ENCODE measurements around the gene CST8. TPM values are rescaled to one million over a fixed set of nuclear protein-coding genes. Genes with fewer than 3 reads are reported as not detected.

The CST8 gene
- total and polyA plus RNA-seq, 2 of the 4 experiments (the other 2 are of a cell fraction) = not detected

DNA sequence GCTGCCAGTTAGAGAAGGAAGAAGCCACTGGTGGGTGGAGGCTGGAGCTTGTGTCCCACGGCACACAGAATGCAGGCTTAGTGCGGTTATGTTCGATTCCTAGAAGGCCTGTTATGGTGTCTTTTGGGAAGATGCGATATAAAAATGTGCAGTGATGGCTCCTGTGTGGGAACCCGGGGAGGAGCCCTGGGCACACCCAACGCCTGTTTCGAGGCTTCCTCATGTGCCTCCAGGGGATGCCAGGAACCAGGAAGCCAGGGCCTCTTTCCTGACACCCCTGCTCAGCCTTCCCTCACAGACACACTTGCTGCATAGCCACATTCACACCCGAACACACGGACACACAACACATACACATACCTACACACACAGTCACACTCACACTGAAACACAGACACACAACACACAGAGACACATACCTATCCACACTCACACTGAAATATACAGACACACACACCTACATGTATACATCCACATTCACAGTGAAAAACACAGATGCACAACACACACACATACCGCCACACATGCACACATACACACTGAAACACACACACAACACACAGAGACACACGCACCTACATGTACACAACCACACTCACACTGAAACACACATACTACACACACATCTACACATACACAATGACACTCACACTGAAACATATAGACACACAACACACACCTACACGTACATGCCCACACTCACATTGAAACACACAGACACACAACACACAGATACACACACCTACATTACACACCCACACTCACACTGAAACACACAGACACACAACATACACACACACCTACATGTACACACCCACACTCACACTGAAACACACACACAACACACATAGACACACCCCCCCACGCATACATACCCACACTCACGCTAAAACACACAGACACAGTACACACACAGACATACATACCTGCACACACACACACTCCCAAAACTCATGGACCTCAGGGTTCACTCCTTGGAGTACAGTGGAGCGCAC is 37.1 kb upstream of the CST8 start:
- Histone ChIP-seq H3K56ac (ENCODE audit: extremely low read depth, insufficient read depth, low read length) (no peak overlapping the region), H3K4ac (ENCODE audit: low read depth, low read length) (no peak overlapping the region), H4K8ac (ENCODE audit: low read depth in 2 of 2, low read length in 2 of 2) (no peak overlapping the region), H3K23ac (ENCODE audit: low read depth, low read length) (no peak overlapping the region), H4K20me1 (ENCODE audit: insufficient read depth, low read length) (no peaks in the 10 kb centered on the region), H3K4me1 (ENCODE audit: control insufficient read depth, insufficient read depth, low read length) (no peaks in the 10 kb centered on the region), H3K9me1 (ENCODE audit: insufficient read depth, low read length) (no peaks in the 10 kb centered on the region; the same call in 1 of the 2 replicates), H2BK120ac (ENCODE audit: low read depth, low read length) (no peak overlapping the region), H2AK5ac (ENCODE audit: low read depth, low read length) (no peak overlapping the region), H3K4me2 (ENCODE audit: low read depth, low read length) (no peak overlapping the region), H3K18ac (ENCODE audit: low read depth, low read length) (no peak overlapping the region), H3K14ac (replicated peaks; ENCODE audit: low read depth, low read length) (no peak overlapping the region), H3K27me3 (ENCODE audit: control insufficient read depth, insufficient read depth, low read length) (peaks cover 6% of the 10 kb centered on the region), H3K36me3 (ENCODE audit: control insufficient read depth, insufficient read depth, low read length) (no peaks in the 10 kb centered on the region), H3K9me3 (ENCODE audit: control insufficient read depth, insufficient read depth, low read length) (no peaks in the 10 kb centered on the region), H2AK9ac (replicated peaks; ENCODE audit: low read depth, low read length, poor library complexity) (no peak overlapping the region), H3K4me3 (ENCODE audit: insufficient read depth, low read depth, low read length) (no peak overlapping the region), H2BK15ac (ENCODE audit: low read depth, low read length) (no peak overlapping the region), H4K5ac (ENCODE audit: low read depth, low read length) (no peak overlapping the region), H3K79me1 (ENCODE audit: low read depth in 1 of 2, low read length in 2 of 2) (no peaks in the 10 kb centered on the region), H2AFZ (replicated peaks; ENCODE audit: low read length, poor library complexity) (no peak overlapping the region), H3K9ac (ENCODE audit: low read depth, low read length) (no peak overlapping the region), H3K27ac (ENCODE audit: insufficient read depth, low read length) (no peak overlapping the region), H2BK5ac (ENCODE audit: low read depth, low read length, poor library complexity, severe bottlenecking) (peak overlapping the region; percentile 63), H4K91ac (ENCODE audit: insufficient read depth, low read depth, low read length) (no peak overlapping the region), H2BK20ac (ENCODE audit: low read depth, low read length) (no peak overlapping the region)
- dilution Hi-C loops (cut with HindIII; ENCODE audit: low sequenced_read_pairs, unreplicated experiment) = no loop called here
- no peak for DNase-seq
- no TSS peak for BruUV-seq (replicated peaks)
- WGBS, 2 experiments (ENCODE audit: extremely low coverage in 2 of 2, insufficient read length in 1 of 2) = 88% methylated on average over 12 of the region's 15 CpGs; no CpG with 5 or more reads in 1 of the 2 experiments
- in situ Hi-C loops (cut with MboI; ENCODE audit: low sequenced_read_pairs) = no loop called here
- intact Hi-C loops (cut with micrococcal nuclease) = no loop called here
- no peak for ATAC-seq (ENCODE audit: low read depth)
- ChIA-PET CTCF (no interaction called here), POLR2A (ENCODE audit: unreplicated experiment) (no interaction called here)
- no peak for TF ChIP-seq POLR2A (IDR thresholded peaks at IDR 0.05; ENCODE audit: low read depth, low read length)
- no peak for TF ChIP-seq MAFK (IDR thresholded peaks at IDR 0.05; ENCODE audit: low read depth, low read length)
- TF ChIP-seq USF2 (IDR thresholded peaks at IDR 0.05; ENCODE audit: low read depth, low read length) = no peak
- no peak for TF ChIP-seq MAZ (IDR thresholded peaks at IDR 0.05; ENCODE audit: borderline replicate concordance, low read depth, low read length)
- TF ChIP-seq CEBPB (IDR thresholded peaks at IDR 0.05; ENCODE audit: low read depth, low read length) = no peak
- TF ChIP-seq, protein P1, sequence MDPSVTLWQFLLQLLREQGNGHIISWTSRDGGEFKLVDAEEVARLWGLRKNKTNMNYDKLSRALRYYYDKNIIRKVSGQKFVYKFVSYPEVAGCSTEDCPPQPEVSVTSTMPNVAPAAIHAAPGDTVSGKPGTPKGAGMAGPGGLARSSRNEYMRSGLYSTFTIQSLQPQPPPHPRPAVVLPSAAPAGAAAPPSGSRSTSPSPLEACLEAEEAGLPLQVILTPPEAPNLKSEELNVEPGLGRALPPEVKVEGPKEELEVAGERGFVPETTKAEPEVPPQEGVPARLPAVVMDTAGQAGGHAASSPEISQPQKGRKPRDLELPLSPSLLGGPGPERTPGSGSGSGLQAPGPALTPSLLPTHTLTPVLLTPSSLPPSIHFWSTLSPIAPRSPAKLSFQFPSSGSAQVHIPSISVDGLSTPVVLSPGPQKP (IDR thresholded peaks at IDR 0.05; ENCODE audit: borderline replicate concordance, low read depth, low read length) = no peak
- TF ChIP-seq CHD1 (IDR thresholded peaks at IDR 0.05; ENCODE audit: low read depth, low read length) = no peak
- TF ChIP-seq CTCF (conservative IDR thresholded peaks at IDR 0.05; ENCODE audit: low read depth, low read length) = no peak
- no peak for TF ChIP-seq FOS (IDR thresholded peaks at IDR 0.05; ENCODE audit: low read depth, low read length)
- no peak for TF ChIP-seq RFX5 (IDR thresholded peaks at IDR 0.05; ENCODE audit: low read depth, low read length)
- no peak for TF ChIP-seq RAD21 (IDR thresholded peaks at IDR 0.05; ENCODE audit: low read length)
- TF ChIP-seq RCOR1 (IDR thresholded peaks at IDR 0.05; ENCODE audit: insufficient replicate concordance, low read length) = no peak
- no peak for TF ChIP-seq MXI1 (IDR thresholded peaks at IDR 0.05; ENCODE audit: borderline replicate concordance, low read depth, low read length)
- TF ChIP-seq BHLHE40 (IDR thresholded peaks at IDR 0.05; ENCODE audit: low read depth, low read length) = no peak
- no peak for TF ChIP-seq SMC3 (IDR thresholded peaks at IDR 0.05; ENCODE audit: low read depth, low read length)
